K562 (cell line): ENCODE results near the gene MPG. TPM values are rescaled to one million over a fixed set of nuclear protein-coding genes. Genes with fewer than 3 reads are reported as not detected.

Experiments
- ATAC-seq: fragments of 200-7000 bp; cut with Tn5 transposase; 3 replicates; pipeline ENCODE4 v1.9.1; 2020; ENCODE audit warnings: moderate library complexity
- BruUV-seq: library from RNA; stranded (reverse); fragments of 400-500 nt; replicated peaks from 2 replicates; lab custom pipeline; 2021; lab: Mats Ljungman, UMichigan
- CTCF ChIA-PET: fragments of 300-600 bp; formaldehyde crosslinking; extraction: SDS; loops from one replicate; lab custom pipeline; 2021; ENCODE audit warnings: low intra/inter-chr PET ratio; lab: Yijun Ruan, JAX
- POLR2A ChIA-PET: fragments of 300-600, 350-650 bp; sonication (Branson Sonifier 250); formaldehyde crosslinking; extraction: SDS; loops from one replicate; lab custom pipeline; 2021; ENCODE audit warnings: antibody characterized with exemption, inconsistent platforms; lab: Yijun Ruan, JAX
- DNase-seq, 4 experiments: peaks; one replicate each; pipeline versions ENCODE4 v3.0.0 to v3.0.0-alpha.2; 2011 to 2018; ENCODE audit warnings: low spot score in 3 of 4, mixed read lengths in 3 of 4; ENCODE audit errors: extremely low read depth in 1 of 4
- FAIRE-seq: peaks from 2 replicates; lab custom pipeline; 2011; peaks lifted over from hg19 to GRCh38; lab: Jason Lieb, UNC
- H2AFZ ChIP-seq: 2 replicates; pipeline ENCODE4 v1.6.0; 2011; ENCODE audit warnings: low read depth, low read length, control low read depth, inconsistent platforms
- H3K27ac ChIP-seq: fragments of 200-600 bp; 3 replicates; pipeline ENCODE4 v1.8.0; 2011; ENCODE audit warnings: low read depth, mild to moderate bottlenecking, control low read depth, inconsistent platforms, low read length, moderate library complexity, mixed read lengths; ENCODE audit errors: extremely low read depth
- H3K27me3 ChIP-seq, 2 experiments: fragments of 300-600 bp in 1 of 2; 2 replicates in 1 of 2; 3 replicates in 1 of 2; pipeline versions ENCODE4 v1.6.0 to v1.8.0; 2011; ENCODE audit warnings: inconsistent platforms in 2 of 2, low read length in 2 of 2, mild to moderate bottlenecking in 1 of 2, mixed read lengths in 1 of 2, moderate library complexity in 1 of 2; ENCODE audit not compliant: control insufficient read depth in 2 of 2, insufficient read depth in 2 of 2
- H3K36me3 ChIP-seq: fragments of 300-600 bp; 3 replicates; pipeline ENCODE4 v1.8.0; 2011; ENCODE audit warnings: mild to moderate bottlenecking, low read length, inconsistent platforms; ENCODE audit not compliant: control insufficient read depth, insufficient read depth
- H3K4me1 ChIP-seq, 2 experiments: fragments of 200-600 bp in 1 of 2; replicated peaks in 1 of 2; 2 replicates in 1 of 2; 3 replicates in 1 of 2; pipeline versions ENCODE4 v1.5.1 to v1.8.0; 2011; ENCODE audit warnings: inconsistent platforms in 2 of 2, low read length in 2 of 2, mild to moderate bottlenecking in 1 of 2, mixed read lengths in 1 of 2, moderate library complexity in 1 of 2; ENCODE audit not compliant: control insufficient read depth in 2 of 2, insufficient read depth in 2 of 2
- H3K4me2 ChIP-seq: 2 replicates; pipeline ENCODE4 v1.6.1; 2011; ENCODE audit warnings: low read length, control low read depth, inconsistent platforms, mixed read lengths; ENCODE audit not compliant: insufficient read depth
- H3K4me3 ChIP-seq: fragments of 200-600 bp; sonication (generic), shearing (Covaris generic); 2 replicates; pipeline ENCODE4 v1.5.1; 2016; ENCODE audit warnings: control low read depth, inconsistent platforms
- H3K79me2 ChIP-seq: fragments of 200-600 bp; 3 replicates; pipeline ENCODE4 v1.8.0; 2011; ENCODE audit warnings: low read length, inconsistent platforms; ENCODE audit not compliant: control insufficient read depth, insufficient read depth
- H3K9ac ChIP-seq, 2 experiments: 2 replicates each; pipeline versions ENCODE4 v1.6.0 to v1.6.1; 2011; ENCODE audit warnings: low read depth in 2 of 2, low read length in 2 of 2, control low read depth in 1 of 2, inconsistent platforms in 1 of 2, mild to moderate bottlenecking in 1 of 2, mixed read lengths in 1 of 2; ENCODE audit not compliant: insufficient read depth in 1 of 2
- H3K9me1 ChIP-seq: one replicate; pipeline ENCODE4 v1.6.0; 2011; ENCODE audit warnings: inconsistent platforms, mild to moderate bottlenecking, low read length, moderate library complexity; ENCODE audit not compliant: control insufficient read depth, insufficient read depth
- H3K9me3 ChIP-seq: replicated peaks from 2 replicates; pipeline ENCODE4 v1.5.1; 2011; ENCODE audit warnings: low read depth, low read length, inconsistent platforms; ENCODE audit not compliant: control insufficient read depth, insufficient read depth
- H4K20me1 ChIP-seq: replicated peaks from 2 replicates; pipeline ENCODE4 v1.6.1; 2011; ENCODE audit warnings: low read length, inconsistent platforms, mixed read lengths; ENCODE audit not compliant: control insufficient read depth, insufficient read depth
- GABPB1 ChIP-seq: sonication (generic); formaldehyde crosslinking; IDR thresholded peaks from 2 replicates; pipeline ENCODE4 v1.8.0; 2022; ENCODE audit warnings: mild to moderate bottlenecking, missing genetic modification reagents
- HCFC1 ChIP-seq: IDR thresholded peaks from 2 replicates; pipeline ENCODE4 v1.6.1; 2012; ENCODE audit warnings: low read depth, low read length, improper control_type of control experiment
- HMG20B ChIP-seq: fragments of 250-450 bp; sonication (Bioruptor Pico); IDR thresholded peaks from 2 replicates; pipeline ENCODE4 v1.5.0; 2021; ENCODE audit warnings: mild to moderate bottlenecking
- MTA1 ChIP-seq: fragments of 450-650 bp; IDR thresholded peaks from 2 replicates; pipeline ENCODE4 v1.6.1; 2017; ENCODE audit warnings: borderline replicate concordance
- MTA2 ChIP-seq: fragments of 450-650 bp; IDR thresholded peaks from 2 replicates; pipeline ENCODE4 v1.6.1; 2016; ENCODE audit warnings: low read depth
- NRF1 ChIP-seq, 2 experiments: fragments of 450-650 bp; IDR thresholded peaks in 1 of 2; conservative IDR thresholded peaks in 1 of 2; 2 replicates each; pipeline ENCODE4 v1.6.1; 2014; ENCODE audit warnings: mild to moderate bottlenecking in 2 of 2
- PYGO2 ChIP-seq: fragments of 450-650 bp; IDR thresholded peaks from 2 replicates; pipeline ENCODE4 v1.6.1; 2016; ENCODE audit warnings: mild to moderate bottlenecking, missing genetic modification characterization, moderate library complexity, missing compliant biosample characterization
- RB1 ChIP-seq: fragments of 450-650 bp; IDR thresholded peaks from 2 replicates; pipeline ENCODE4 v1.6.1; 2017; ENCODE audit warnings: low read depth, mild to moderate bottlenecking
- SIRT6 ChIP-seq: IDR thresholded peaks from one replicate; pipeline ENCODE4 v1.6.1; 2012; ENCODE audit warnings: low read depth, mild to moderate bottlenecking, control low read depth, inconsistent platforms, low read length, moderate library complexity
- SIX5 ChIP-seq, 2 experiments: IDR thresholded peaks; 2 replicates each; pipeline ENCODE4 v1.6.1; 2011; ENCODE audit warnings: low read length in 2 of 2, borderline replicate concordance in 1 of 2, low read depth in 1 of 2, mild to moderate bottlenecking in 1 of 2, moderate library complexity in 1 of 2; ENCODE audit not compliant: insufficient read depth in 1 of 2
- SRSF3 ChIP-seq: fragments of 200-400 bp; formaldehyde crosslinking; IDR thresholded peaks from 2 replicates; pipeline ENCODE4 v1.6.1; 2016; ENCODE audit warnings: mild to moderate bottlenecking, low read length, moderate library complexity; ENCODE audit not compliant: insufficient read depth
- TRIM25 ChIP-seq: fragments of 450-650 bp; IDR thresholded peaks from 2 replicates; pipeline ENCODE4 v1.7.0; 2016; ENCODE audit warnings: borderline replicate concordance
- ZNF133 ChIP-seq: fragments of 250-450 bp; sonication (Bioruptor Pico); IDR thresholded peaks from 2 replicates; pipeline ENCODE4 v1.4.0; 2020; ENCODE audit warnings: mild to moderate bottlenecking
- ZNF174 ChIP-seq: fragments of 250-450 bp; sonication (Bioruptor Pico); IDR thresholded peaks from 2 replicates; pipeline ENCODE4 v1.4.0; 2020; ENCODE audit warnings: mild to moderate bottlenecking
- WGBS: fragments of 100-300 bp; shearing (Covaris generic); methylation state at CpG from one replicate; pipeline ENCODE4 v1.1.6; 2016; ENCODE audit warnings: low coverage, mixed read lengths; ENCODE audit not compliant: insufficient coverage; ENCODE audit errors: missing lambda C conversion rate; 5-methylcytosine and 5-hydroxymethylcytosine counted together
- in situ Hi-C: fragments of 300-500 bp; cut with MboI; formaldehyde crosslinking; loops from 4 replicates; pipeline ENCODE4 v1.15.0; 2018; ENCODE audit warnings: inconsistent platforms, mixed read lengths
- intact Hi-C: fragments of 100-400 bp; cut with micrococcal nuclease; formaldehyde crosslinking; loops from 2 replicates; pipeline ENCODE4 v1.14.2; 2022
- polyA plus RNA-seq, 8 experiments: library from polyadenylated mRNA; depleted of rRNA in 4 of 8; stranded (reverse) in 5 of 8; unstranded in 3 of 8; fragments of >200 nt; fragmentation: Nextera tagmentation in 2 of 8; fragmentation: Illumina TruSeq in 1 of 8; extraction: Ambion mirVana in 2 of 8; extraction: Trizol in 1 of 8; gene quantifications; 2 replicates each; pipeline versions ENCODE4 v1.2.1 to v1.2.3, GENCODE V29; 2011 to 2014; ENCODE audit warnings: inconsistent platforms in 1 of 8, missing spikeins in 1 of 8
- total RNA-seq, 7 experiments: library from RNA; depleted of rRNA in 6 of 7; stranded (reverse); fragments of >200 nt in 6 of 7; fragmentation: Illumina TruSeq in 2 of 7; extraction: Trizol in 2 of 7; gene quantifications; 2 replicates each; pipeline versions ENCODE4 v1.2.1 to v1.2.3, GENCODE V29; 2011 to 2021; ENCODE audit warnings: low replicate concordance in 1 of 7
- TF ChIP-seq, protein P1 (sequence below), 2 experiments: IDR thresholded peaks in 1 of 2; conservative IDR thresholded peaks in 1 of 2; 2 replicates each; pipeline ENCODE4 v1.6.1; 2016; ENCODE audit warnings: low read depth in 2 of 2, mild to moderate bottlenecking in 1 of 2, missing compliant biosample characterization in 1 of 2, missing genetic modification characterization in 1 of 2, moderate library complexity in 1 of 2
- TF ChIP-seq, protein P2 (sequence below): fragments of 450-650 bp; formaldehyde crosslinking; conservative IDR thresholded peaks from 2 replicates; pipeline ENCODE4 v1.4.0; 2022; ENCODE audit warnings: mild to moderate bottlenecking, missing genetic modification characterization

The MPG gene
- total and polyA plus RNA-seq, 9 of the 15 experiments (the other 6 are each of a cell fraction or from before 2014, with no cell fraction given) = 0.42 to 226 (median 36.2) TPM

DNA sequence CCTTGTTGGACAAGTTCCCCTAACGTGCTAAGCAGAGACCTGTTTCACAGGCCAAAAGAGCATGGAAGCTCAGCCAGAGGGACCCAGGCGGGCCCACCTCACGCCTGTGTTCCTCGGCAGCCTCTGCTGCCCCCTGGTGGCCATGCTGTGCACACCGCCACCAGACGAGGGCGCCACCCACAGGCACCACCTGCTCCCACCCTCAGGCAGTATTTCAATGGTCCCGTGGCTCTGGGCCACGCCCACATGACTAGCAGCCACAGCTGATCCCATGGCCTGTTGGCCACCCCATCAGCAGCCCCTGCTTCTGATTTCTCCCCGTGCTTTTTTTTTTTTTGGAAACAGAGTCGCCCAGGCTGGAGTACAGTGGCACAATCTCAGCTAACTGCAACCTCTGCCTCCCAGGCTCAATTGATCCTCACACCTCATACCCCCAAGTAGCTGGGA is 18.9 kb downstream of the MPG start:
- ATAC-seq = peak; percentile 98
- Histone ChIP-seq H2AFZ (no peak overlapping the region), H3K4me2 (no peak overlapping the region), H3K9ac (no peak overlapping the region), H3K79me2 (no peaks in the 10 kb centered on the region), H3K36me3 (peaks cover 39% of the 10 kb centered on the region; the same call in 2 of the 3 replicates), H4K20me1 (no peaks in the 10 kb centered on the region), H3K9me3 (no peaks in the 10 kb centered on the region), H3K27ac (no peak overlapping the region), H3K9me1 (no peaks in the 10 kb centered on the region), H3K4me1 (peaks cover 8 to 49% of the 10 kb centered on the region in 2 experiments; a peak in 4 of 5 replicates), H3K27me3 (no peaks in the 10 kb centered on the region), H3K4me3 (no peak overlapping the region)
- BruUV-seq = no TSS peak
- FAIRE-seq = peak; percentile 100
- intact Hi-C loops = loop anchor here (1.0 kb wide), 1 partner anchor 32 kb away; no protein-coding TSS in a partner anchor
- ChIA-PET POLR2A (interaction anchor here (0.8 to 2.4 kb wide), 7 partner anchors 8 to 83 kb away, joined by 3 to 12 read pairs (median 9); partner anchors contain the start of gene HBQ1), CTCF (interaction anchor here (0.5 to 5.2 kb wide), 6 partner anchors 17 to 84 kb away, joined by 3 to 125 read pairs (median 6); partner anchors contain the start of genes HBQ1 and MPG)
- in situ Hi-C loops = no loop called here
- peak; percentile 96 to 97 (median 96) for DNase-seq
- 1% methylated on average over 11 of the region's 11 CpGs for WGBS
- TF ChIP-seq SIRT6 (no peak), GABPB1 (CRISPR knock-in tag) (peak; percentile 80), ZNF174 (CRISPR knock-in tag) (no peak), NRF1 (conservative IDR thresholded peaks at IDR 0.05 in 1 of 2, IDR thresholded peaks at IDR 0.05 in 1 of 2) (peak; percentile 13 to 30; a peak in 1 of 4 replicates), MTA2 (peak; percentile 9; the same call in 1 of the 2 replicates), SIX5 (IDR thresholded peaks at IDR 0.05; ENCODE audit: borderline replicate concordance in 1 of 2, insufficient read depth in 1 of 2, low read depth in 1 of 2, low read length in 2 of 2) (no peak), SRSF3 (no peak), HCFC1 (peak; percentile 63), MTA1 (peak; percentile 49; the same call in 1 of the 2 replicates), TRIM25 (no peak), RB1 (peak; percentile 98), ZNF133 (CRISPR knock-in tag) (no peak), PYGO2 (tag) (no peak), HMG20B (CRISPR knock-in tag) (no peak)
- TF ChIP-seq, protein P1, sequence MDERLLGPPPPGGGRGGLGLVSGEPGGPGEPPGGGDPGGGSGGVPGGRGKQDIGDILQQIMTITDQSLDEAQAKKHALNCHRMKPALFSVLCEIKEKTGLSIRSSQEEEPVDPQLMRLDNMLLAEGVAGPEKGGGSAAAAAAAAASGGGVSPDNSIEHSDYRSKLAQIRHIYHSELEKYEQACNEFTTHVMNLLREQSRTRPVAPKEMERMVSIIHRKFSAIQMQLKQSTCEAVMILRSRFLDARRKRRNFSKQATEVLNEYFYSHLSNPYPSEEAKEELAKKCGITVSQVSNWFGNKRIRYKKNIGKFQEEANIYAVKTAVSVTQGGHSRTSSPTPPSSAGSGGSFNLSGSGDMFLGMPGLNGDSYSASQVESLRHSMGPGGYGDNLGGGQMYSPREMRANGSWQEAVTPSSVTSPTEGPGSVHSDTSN (CRISPR knock-in tag; IDR thresholded peaks at IDR 0.05; ENCODE audit: low read depth) = no peak
- TF ChIP-seq, protein P1 (tag; conservative IDR thresholded peaks at IDR 0.05; ENCODE audit: low read depth) = peak; percentile 74
- TF ChIP-seq, protein P2, sequence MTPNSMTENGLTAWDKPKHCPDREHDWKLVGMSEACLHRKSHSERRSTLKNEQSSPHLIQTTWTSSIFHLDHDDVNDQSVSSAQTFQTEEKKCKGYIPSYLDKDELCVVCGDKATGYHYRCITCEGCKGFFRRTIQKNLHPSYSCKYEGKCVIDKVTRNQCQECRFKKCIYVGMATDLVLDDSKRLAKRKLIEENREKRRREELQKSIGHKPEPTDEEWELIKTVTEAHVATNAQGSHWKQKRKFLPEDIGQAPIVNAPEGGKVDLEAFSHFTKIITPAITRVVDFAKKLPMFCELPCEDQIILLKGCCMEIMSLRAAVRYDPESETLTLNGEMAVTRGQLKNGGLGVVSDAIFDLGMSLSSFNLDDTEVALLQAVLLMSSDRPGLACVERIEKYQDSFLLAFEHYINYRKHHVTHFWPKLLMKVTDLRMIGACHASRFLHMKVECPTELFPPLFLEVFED (CRISPR knock-in tag) = no peak
